GM18951 (cell line): Measurements from ENCODE around the gene CHRNE.

Source experiments
- POLR2A ChIP-seq: IDR thresholded peaks from 4 replicates; pipeline ENCODE4 v1.6.1; 2011; ENCODE audit warnings: mild to moderate bottlenecking; ENCODE audit not compliant: insufficient read length, insufficient read depth; ENCODE audit errors: extremely low read depth
- in situ Hi-C: fragments of 300-500 bp; cut with MboI; formaldehyde crosslinking; loops from one replicate; pipeline ENCODE4 v1.12.0; 2022; ENCODE audit warnings: low sequenced_read_pairs, mixed read lengths, inconsistent platforms; ENCODE audit not compliant: unreplicated experiment

The CHRNE gene

DNA sequence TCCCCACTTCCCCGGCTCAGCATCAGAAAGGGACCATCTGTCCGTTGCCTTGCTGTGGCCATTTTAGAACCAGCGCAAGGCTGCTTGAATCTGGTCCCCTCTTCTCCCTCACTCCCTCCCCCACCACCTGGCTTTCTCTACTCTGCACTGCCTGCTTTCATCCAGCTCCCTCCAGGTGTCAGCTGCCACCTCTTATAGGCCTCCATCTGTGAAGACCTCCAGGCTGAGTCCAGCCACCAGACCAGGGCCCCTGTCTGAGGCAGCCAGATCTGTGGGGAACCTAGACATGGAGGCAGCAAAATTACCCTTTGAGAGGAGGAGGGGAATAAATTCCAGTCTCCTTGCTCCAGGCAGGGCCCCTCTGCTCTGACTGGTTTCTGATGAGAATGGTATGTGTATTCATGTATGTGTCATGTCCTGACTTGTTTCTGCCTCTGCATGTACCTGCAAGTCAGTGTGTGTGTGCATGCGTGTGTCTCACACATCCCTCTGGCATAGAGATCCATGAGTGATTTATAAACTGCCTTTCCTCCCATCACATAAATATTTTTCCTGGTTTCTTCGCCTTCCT, 48.7 kb downstream of the CHRNE start:
- in situ Hi-C loops, result no loop called here

DNA sequence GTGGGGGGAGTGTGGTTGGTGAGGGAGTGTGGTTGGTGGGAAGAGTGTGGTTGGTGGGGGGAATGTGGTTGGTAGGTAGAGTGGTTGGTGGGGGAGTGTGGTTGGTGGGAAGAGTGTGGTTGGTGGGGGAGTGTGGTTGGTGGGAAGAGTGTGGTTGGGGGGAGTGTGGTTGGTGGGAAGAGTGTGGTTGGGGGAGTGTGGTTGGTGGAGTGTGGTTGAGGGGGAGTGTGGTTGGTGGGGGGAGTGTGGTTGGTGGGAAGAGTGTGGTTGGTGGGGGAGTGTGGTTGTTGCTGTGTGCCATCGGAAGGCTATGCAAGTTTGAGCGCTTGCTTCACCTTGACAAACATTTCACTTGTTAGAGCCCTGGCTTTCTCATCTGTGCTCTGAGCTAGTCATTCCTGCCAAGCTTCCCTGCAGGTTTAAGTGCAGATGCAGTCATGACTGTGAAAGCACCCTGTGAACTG, 49.7 kb downstream of the CHRNE start:
- TF ChIP-seq POLR2A, result no peak
- in situ Hi-C loops, result no loop called here

More for the DNA sequence above, 48.7 kb downstream of the CHRNE start:
- no peak for TF ChIP-seq POLR2A

- no peak for TF ChIP-seq POLR2A
- in situ Hi-C loops, result no loop called here
Measured at GRCh38 chr17:4852567-4853207, 50.2 kb downstream of the CHRNE start.

DNA sequence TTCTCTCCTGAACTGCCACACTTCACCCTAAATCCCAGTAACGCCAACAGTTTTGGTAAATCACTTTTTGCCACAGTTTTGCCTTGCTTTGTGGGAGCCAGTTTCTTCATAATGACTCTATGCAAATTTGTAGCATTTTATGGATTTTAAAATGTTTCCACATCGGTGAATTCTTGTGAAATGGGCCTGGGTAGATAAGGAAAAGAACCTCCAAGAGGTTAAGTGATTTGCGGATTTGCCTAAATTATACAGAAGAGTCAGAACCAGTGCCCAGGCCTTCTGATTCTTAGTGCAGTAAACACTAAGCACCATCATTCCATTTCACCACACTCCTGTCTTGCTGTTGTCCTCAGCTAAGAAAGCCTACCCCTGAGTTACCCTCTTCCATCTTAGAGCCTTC, 51.8 kb downstream of the CHRNE start:
- TF ChIP-seq POLR2A, result no peak
- in situ Hi-C loops, result no loop called here

DNA sequence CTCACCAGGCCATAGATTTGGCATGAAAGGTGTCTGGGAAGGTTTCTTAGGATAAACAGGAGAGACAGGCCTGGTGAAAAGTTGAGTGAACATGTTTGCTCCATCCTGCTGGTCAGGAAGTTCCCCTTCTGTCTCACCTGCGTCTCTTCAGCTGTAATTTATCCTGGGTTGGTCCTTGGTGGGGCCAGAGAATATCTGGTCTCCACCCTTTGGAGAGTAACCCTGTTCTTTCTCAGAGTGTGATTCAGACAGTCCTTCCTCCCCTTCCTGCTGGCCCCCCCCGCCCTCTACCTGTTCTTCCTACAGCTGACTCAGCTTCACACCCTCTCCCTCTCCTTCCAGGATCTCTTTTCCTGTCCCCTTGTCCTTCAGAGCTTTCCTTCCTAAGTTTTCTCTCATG, 52.7 kb downstream of the CHRNE start:
- in situ Hi-C loops, result no loop called here

DNA sequence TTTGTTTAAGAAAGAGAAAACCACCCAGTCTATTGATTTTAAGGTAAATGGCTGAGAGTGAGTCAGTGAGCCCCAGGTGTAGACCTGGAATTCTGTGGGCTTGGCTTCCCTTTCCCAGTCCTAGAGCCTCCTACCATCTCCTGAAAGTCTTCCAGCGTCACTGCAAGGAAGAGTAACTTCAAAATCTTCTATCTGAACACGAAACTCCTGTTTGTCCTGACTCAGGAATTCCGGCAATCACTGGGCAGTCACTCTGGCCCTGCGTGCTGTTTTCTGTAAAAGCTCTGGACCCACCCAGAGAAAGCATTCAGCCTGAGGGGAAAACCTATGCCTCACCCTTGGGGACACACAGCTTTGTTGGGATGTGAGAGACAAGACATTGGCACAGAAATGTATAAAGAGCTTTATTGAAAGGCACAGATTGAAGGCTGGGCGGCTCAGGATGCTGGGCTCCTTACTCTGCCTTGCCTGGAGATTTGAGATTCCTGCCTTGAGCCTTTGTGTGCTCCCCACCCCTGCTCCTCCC, 53.8 kb downstream of the CHRNE start:
- no peak for TF ChIP-seq POLR2A

More for the DNA sequence above, 52.7 kb downstream of the CHRNE start:
- no peak for TF ChIP-seq POLR2A

More for the DNA sequence above, 53.8 kb downstream of the CHRNE start:
- in situ Hi-C loops, result no loop called here
